Breast epithelium (tissue), 3 donors: ENCODE results near the gene GLDC.

Experiments used
- POLR2A ChIP-seq: fragments of 450-650 bp; IDR thresholded peaks from one replicate; pipeline ENCODE4 v1.6.1; 2016; ENCODE audit warnings: antibody characterized with exemption, mild to moderate bottlenecking, moderate library complexity
- TF ChIP-seq, protein P1 (sequence below), 3 donors: fragments of 450-650 bp; IDR thresholded peaks; one replicate each; pipeline ENCODE4 v1.5.1; 2016 to 2017; ENCODE audit warnings: antibody characterized with exemption in 3 of 3, mild to moderate bottlenecking in 3 of 3, moderate library complexity in 3 of 3

DNA sequence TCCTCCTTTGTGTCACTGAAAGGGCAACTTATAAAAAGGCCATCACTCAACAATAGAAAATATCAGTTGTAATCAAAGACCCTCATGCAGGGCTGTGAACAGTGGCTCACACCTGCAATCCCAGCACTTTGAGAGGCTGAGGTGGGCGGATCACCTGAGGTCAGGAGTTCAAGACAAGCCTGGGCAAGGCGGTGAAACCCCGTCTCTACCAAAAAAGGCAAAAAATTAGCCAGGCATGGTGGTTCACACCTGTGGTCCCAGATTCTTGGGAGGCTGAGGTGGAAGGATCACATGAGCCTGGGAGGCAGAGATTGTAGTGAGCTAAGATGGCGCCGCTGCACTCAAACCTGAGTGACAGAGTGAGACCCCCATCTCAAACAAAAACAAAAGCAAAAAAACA lies 24.7 kb downstream of the GLDC start:
- TF ChIP-seq, protein P1, sequence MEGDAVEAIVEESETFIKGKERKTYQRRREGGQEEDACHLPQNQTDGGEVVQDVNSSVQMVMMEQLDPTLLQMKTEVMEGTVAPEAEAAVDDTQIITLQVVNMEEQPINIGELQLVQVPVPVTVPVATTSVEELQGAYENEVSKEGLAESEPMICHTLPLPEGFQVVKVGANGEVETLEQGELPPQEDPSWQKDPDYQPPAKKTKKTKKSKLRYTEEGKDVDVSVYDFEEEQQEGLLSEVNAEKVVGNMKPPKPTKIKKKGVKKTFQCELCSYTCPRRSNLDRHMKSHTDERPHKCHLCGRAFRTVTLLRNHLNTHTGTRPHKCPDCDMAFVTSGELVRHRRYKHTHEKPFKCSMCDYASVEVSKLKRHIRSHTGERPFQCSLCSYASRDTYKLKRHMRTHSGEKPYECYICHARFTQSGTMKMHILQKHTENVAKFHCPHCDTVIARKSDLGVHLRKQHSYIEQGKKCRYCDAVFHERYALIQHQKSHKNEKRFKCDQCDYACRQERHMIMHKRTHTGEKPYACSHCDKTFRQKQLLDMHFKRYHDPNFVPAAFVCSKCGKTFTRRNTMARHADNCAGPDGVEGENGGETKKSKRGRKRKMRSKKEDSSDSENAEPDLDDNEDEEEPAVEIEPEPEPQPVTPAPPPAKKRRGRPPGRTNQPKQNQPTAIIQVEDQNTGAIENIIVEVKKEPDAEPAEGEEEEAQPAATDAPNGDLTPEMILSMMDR (IDR thresholded peaks at IDR 0.05) = no peak
- TF ChIP-seq POLR2A = no peak
